ENCODE data around the gene CYP2C9.

GRCh38 chr10:95034401-95034800 is 95.9 kb downstream of the CYP2C9 start:
- TF ChIP-seq POLR2A (IDR thresholded peaks at IDR 0.05; ENCODE audit: low read depth) (no peak), EP300 (IDR thresholded peaks at IDR 0.05) (no peak)
- TF ChIP-seq, protein P1, sequence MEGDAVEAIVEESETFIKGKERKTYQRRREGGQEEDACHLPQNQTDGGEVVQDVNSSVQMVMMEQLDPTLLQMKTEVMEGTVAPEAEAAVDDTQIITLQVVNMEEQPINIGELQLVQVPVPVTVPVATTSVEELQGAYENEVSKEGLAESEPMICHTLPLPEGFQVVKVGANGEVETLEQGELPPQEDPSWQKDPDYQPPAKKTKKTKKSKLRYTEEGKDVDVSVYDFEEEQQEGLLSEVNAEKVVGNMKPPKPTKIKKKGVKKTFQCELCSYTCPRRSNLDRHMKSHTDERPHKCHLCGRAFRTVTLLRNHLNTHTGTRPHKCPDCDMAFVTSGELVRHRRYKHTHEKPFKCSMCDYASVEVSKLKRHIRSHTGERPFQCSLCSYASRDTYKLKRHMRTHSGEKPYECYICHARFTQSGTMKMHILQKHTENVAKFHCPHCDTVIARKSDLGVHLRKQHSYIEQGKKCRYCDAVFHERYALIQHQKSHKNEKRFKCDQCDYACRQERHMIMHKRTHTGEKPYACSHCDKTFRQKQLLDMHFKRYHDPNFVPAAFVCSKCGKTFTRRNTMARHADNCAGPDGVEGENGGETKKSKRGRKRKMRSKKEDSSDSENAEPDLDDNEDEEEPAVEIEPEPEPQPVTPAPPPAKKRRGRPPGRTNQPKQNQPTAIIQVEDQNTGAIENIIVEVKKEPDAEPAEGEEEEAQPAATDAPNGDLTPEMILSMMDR (IDR thresholded peaks at IDR 0.05), result no peak
